Activated naive CD8-positive, alpha-beta T cell treated with anti-CD3 and anti-CD28 coated beads for 36 hours (primary cell): Measurements from ENCODE around the gene NRIP3. TPM values are rescaled to one million over a fixed set of nuclear protein-coding genes. Genes with fewer than 3 reads are reported as not detected.
"Not testable (repeated sequence)": the region's sequence is repeated elsewhere in the genome, so short reads cannot be mapped to it uniquely, and the experiment has no call there.

Experiments used
- DNase-seq: peaks from one replicate; pipeline ENCODE4 v3.0.0; 2021
- H3K27ac Mint-ChIP-seq: one replicate; pipeline ENCODE4 v1.8.0; 2022; ENCODE audit warnings: mild to moderate bottlenecking, moderate library complexity, mixed read lengths
- H3K27me3 Mint-ChIP-seq: one replicate; pipeline ENCODE4 v1.8.0; 2022; ENCODE audit warnings: mild to moderate bottlenecking, mixed read lengths
- H3K36me3 Mint-ChIP-seq: one replicate; pipeline ENCODE4 v1.8.0; 2021; ENCODE audit warnings: mild to moderate bottlenecking, mixed read lengths
- H3K4me1 Mint-ChIP-seq: one replicate; pipeline ENCODE4 v1.8.0; 2021; ENCODE audit warnings: mixed read lengths
- H3K4me3 Mint-ChIP-seq: one replicate; pipeline ENCODE4 v1.8.0; 2022; ENCODE audit warnings: mild to moderate bottlenecking, moderate library complexity, mixed read lengths
- H3K9me3 Mint-ChIP-seq: one replicate; pipeline ENCODE4 v1.8.0; 2022; ENCODE audit warnings: mixed read lengths
- total RNA-seq, 2 experiments: library from RNA; stranded (reverse); gene quantifications; one replicate each; pipeline ENCODE4 v1.2.3, GENCODE V29; 2021

Gene NRIP3
- total RNA-seq, 2 experiments from 2014 or later = 0.95 to 1.5 TPM

DNA sequence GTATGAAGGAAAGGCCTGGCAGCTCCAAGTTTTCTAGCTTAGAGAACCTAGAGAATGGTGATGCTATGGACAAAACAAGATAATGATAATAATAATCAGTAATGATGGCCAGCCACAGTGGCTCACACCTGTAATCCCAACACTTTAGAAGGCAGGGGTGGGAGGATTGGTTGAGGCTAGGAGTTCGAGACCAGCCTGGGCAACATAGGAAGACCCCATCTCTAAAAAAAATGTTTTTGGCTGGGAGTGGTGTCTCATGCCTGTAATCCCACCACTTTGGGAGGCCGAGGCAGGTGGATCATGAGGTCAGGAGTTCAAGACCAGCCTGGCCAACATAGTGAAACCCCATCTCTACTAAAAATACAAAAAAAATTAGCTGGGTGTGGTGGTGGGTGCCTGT, 68.0 kb downstream of the NRIP3 start:
- not testable (repeated sequence) for H3K9me3 Mint-ChIP-seq, H3K27ac Mint-ChIP-seq, H3K27me3 Mint-ChIP-seq, H3K4me1 Mint-ChIP-seq, DNase-seq, H3K36me3 Mint-ChIP-seq, H3K4me3 Mint-ChIP-seq

DNA sequence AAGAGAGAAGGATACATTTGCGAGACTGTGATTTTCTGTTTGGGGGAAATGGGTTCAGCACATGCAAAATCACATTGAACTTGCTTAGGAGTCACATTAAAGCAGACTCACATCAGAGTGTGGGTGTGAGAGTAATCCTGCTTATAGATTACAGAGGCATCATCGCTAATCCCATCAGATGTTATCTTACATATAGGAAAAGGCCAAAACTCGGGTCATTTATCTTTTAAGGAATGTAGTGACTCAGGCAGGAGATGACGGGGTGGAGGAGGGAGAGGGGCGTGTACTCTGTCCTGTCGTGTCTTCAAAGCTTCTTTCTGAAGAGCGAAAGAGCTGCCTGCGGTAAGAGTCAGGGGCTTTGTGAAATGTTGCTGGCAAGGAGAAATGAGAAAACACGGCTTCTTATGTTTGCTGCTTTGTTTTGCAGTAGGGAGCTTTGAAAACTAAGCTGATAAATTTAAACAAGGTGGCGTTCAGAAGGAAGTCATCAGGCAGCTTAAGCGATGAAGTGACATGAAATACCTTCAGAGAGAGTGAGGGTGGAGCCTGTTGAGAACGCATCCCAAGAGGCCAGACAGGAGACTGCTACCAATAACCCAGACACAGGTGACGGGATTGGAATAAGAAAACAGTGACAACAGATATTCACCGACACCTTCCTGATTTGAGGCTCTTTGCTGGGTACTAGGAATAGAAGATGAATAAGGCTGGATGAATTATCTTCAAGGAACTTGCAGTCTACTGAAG, 68.9 kb downstream of the NRIP3 start:
- Mint-ChIP-seq H3K4me1 (peaks cover 3% of the 10 kb centered on the region), H3K36me3 (no peaks in the 10 kb centered on the region), H3K27me3 (peaks cover 3% of the 10 kb centered on the region), H3K4me3 (no peak overlapping the region), H3K9me3 (no peaks in the 10 kb centered on the region), H3K27ac (no peak overlapping the region)
- no peak for DNase-seq

DNA sequence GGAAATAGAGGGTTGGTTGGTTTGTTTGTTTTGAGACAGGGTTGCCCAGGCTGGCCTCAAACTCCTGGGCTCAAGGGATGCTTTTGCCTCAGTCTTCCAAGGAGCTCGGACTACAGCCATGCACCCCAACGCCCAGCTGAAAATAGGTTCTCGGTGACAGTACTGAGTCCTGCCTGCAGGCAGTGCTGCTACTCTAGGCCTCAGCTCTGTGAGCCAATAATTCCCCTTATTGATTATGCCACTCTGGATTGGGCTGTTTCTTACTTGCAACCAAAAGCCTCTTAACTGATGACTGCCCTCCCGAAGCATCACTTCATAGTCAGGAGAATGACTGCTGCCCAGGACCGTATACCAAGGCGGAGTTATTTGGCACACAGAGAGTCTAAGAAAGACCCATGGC, 69.9 kb downstream of the NRIP3 start:
- Mint-ChIP-seq H3K4me1 (peaks cover 3% of the 10 kb centered on the region), H3K9me3 (no peaks in the 10 kb centered on the region), H3K36me3 (no peaks in the 10 kb centered on the region), H3K27me3 (no peaks in the 10 kb centered on the region), H3K4me3 (no peak overlapping the region), H3K27ac (no peak overlapping the region)
- no peak for DNase-seq

DNA sequence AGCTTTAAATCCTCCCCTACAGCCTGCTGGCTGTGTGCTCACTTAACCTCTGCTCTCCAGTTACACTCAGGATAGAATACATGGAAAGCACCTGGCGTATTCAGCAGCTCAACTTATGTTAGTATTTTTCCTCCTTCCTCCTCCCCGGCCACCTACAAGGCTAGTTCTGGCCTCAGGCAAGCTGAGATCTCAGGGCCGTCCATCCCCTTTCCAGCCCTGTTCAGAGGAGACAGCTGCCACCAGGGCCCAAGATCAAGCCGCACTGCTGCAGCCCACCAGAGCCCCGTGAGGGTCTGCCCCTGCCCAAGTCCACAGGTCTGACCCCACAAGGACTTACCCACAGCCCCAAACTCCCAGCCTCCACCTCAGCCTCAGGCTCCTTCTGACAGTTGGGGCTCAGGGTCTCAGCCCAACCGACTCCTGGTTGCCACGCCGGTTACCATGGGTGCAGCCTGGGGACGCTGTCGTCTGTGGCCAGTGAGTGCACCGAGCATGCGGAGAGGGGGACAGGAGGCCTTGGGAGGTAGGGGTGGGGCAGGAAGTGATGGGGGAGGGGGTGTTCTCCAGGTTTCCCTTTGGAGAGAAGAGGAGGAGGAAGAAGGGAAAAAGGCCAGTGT, 71.1 kb downstream of the NRIP3 start, which contains the start of gene C11orf16:
Gene C11orf16, minus strand, starts transcription at position 384 of the 617 bp plus-strand sequence. CDS start 639 bp downstream, outside the sequence.
- Mint-ChIP-seq H3K27me3 (no peaks in the 10 kb centered on the region), H3K4me1 (peaks cover 3% of the 10 kb centered on the region), H3K27ac (no peak within 1 kb of the TSS), H3K36me3 (no peaks in the 10 kb centered on the region), H3K4me3 (no peak within 1 kb of the TSS), H3K9me3 (no peaks in the 10 kb centered on the region)
- DNase-seq = no peak

Other genes with a start within 250 kb of the NRIP3 start
- 10 to 100 TPM; 29.1 to 30.7 TPM for gene AKIP1, start 92.8 kb downstream of the NRIP3 start, total RNA-seq
- gene C11orf16, start 71.1 kb downstream of the NRIP3 start, total RNA-seq = not detected
- not detected for gene ASCL3, start 61.0 kb downstream of the NRIP3 start, total RNA-seq
- gene TMEM9B, start 39.6 kb downstream of the NRIP3 start, total RNA-seq = 10 to 100 TPM; 21.1 to 22.3 TPM
- not detected for gene SCUBE2, start 87.6 kb upstream of the NRIP3 start, total RNA-seq